H9 (cell line): Measurements from ENCODE around the gene NSUN5. TPM values are rescaled to one million over a fixed set of nuclear protein-coding genes. Genes with fewer than 3 reads are reported as not detected.
"Not testable (repeated sequence)": the region's sequence is repeated elsewhere in the genome, so short reads cannot be mapped to it uniquely, and the experiment has no call there.

ENCODE experiments used
- DNase-seq: peaks from one replicate; pipeline ENCODE4 v3.0.0-alpha.2; 2017
- H2AFZ ChIP-seq: one replicate; pipeline ENCODE4 v1.6.1; 2013; ENCODE audit warnings: mild to moderate bottlenecking, low read length, control low read depth, moderate library complexity
- H2AK5ac ChIP-seq: 2 replicates; pipeline ENCODE4 v1.6.1; 2013; ENCODE audit warnings: low read length, control low read depth, mixed read lengths; ENCODE audit not compliant: insufficient read length
- H2BK120ac ChIP-seq: one replicate; pipeline ENCODE4 v1.6.1; 2013; ENCODE audit warnings: low read depth, mild to moderate bottlenecking, low read length, control low read depth, inconsistent platforms; ENCODE audit not compliant: poor library complexity, severe bottlenecking
- H2BK12ac ChIP-seq: 2 replicates; pipeline ENCODE4 v1.6.1; 2013; ENCODE audit warnings: low read length, control low read depth, mixed read lengths, low read depth; ENCODE audit not compliant: insufficient read length
- H2BK15ac ChIP-seq: 2 replicates; pipeline ENCODE4 v1.6.1; 2013; ENCODE audit warnings: low read depth, low read length, control low read depth
- H2BK20ac ChIP-seq: one replicate; pipeline ENCODE4 v1.6.1; 2013; ENCODE audit warnings: low read depth, mild to moderate bottlenecking, low read length, control low read depth, inconsistent platforms; ENCODE audit not compliant: poor library complexity, severe bottlenecking
- H2BK5ac ChIP-seq: 2 replicates; pipeline ENCODE4 v1.6.1; 2013; ENCODE audit warnings: low read length, control low read depth, mixed read lengths; ENCODE audit not compliant: insufficient read length
- H3K14ac ChIP-seq: 2 replicates; pipeline ENCODE4 v1.6.1; 2013; ENCODE audit warnings: low read length, control low read depth; ENCODE audit not compliant: insufficient read depth
- H3K18ac ChIP-seq: 2 replicates; pipeline ENCODE4 v1.6.1; 2013; ENCODE audit warnings: low read depth, mild to moderate bottlenecking, mixed read lengths, low read length, control low read depth; ENCODE audit not compliant: insufficient read length
- H3K23ac ChIP-seq: 2 replicates; pipeline ENCODE4 v1.6.1; 2013; ENCODE audit warnings: low read length, control low read depth, mixed read lengths, low read depth; ENCODE audit not compliant: insufficient read length
- H3K23me2 ChIP-seq: 2 replicates; pipeline ENCODE4 v1.6.1; 2013; ENCODE audit warnings: low read depth, mild to moderate bottlenecking, mixed read lengths, low read length, control low read depth; ENCODE audit not compliant: insufficient read length, poor library complexity, severe bottlenecking
- H3K27ac ChIP-seq: 2 replicates; pipeline ENCODE4 v1.5.1; 2013; ENCODE audit warnings: low read length, control low read depth, mixed read lengths, low read depth; ENCODE audit not compliant: insufficient read length
- H3K27me3 ChIP-seq: 2 replicates; pipeline ENCODE4 v1.6.1; 2013; ENCODE audit warnings: low read length, control low read depth, inconsistent platforms; ENCODE audit not compliant: insufficient read depth
- H3K4ac ChIP-seq: 2 replicates; pipeline ENCODE4 v1.6.1; 2013; ENCODE audit warnings: low read depth, mild to moderate bottlenecking, control low read depth, inconsistent platforms, low read length, moderate library complexity
- H3K4me1 ChIP-seq: 2 replicates; pipeline ENCODE4 v1.6.1; 2013; ENCODE audit warnings: low read length, control low read depth, inconsistent platforms; ENCODE audit not compliant: insufficient read depth
- H3K4me2 ChIP-seq: 2 replicates; pipeline ENCODE4 v1.6.1; 2013; ENCODE audit warnings: low read length, control low read depth, mixed read lengths; ENCODE audit not compliant: insufficient read length, insufficient read depth
- H3K56ac ChIP-seq: 2 replicates; pipeline ENCODE4 v1.6.1; 2013; ENCODE audit warnings: low read depth, mild to moderate bottlenecking, mixed read lengths, low read length, control low read depth; ENCODE audit not compliant: insufficient read length
- H3K79me1 ChIP-seq: 2 replicates; pipeline ENCODE4 v1.6.1; 2013; ENCODE audit warnings: low read depth, mild to moderate bottlenecking, moderate library complexity, low read length, control low read depth, inconsistent platforms; ENCODE audit not compliant: insufficient read depth, poor library complexity, severe bottlenecking
- H3K79me2 ChIP-seq: 2 replicates; pipeline ENCODE4 v1.6.1; 2013; ENCODE audit warnings: low read length, control low read depth, inconsistent platforms; ENCODE audit not compliant: insufficient read depth
- H3K9ac ChIP-seq: 2 replicates; pipeline ENCODE4 v1.6.1; 2013; ENCODE audit warnings: low read length, control low read depth, mixed read lengths; ENCODE audit not compliant: insufficient read length; ENCODE audit errors: extremely low read depth
- H3K9me3 ChIP-seq: one replicate; pipeline ENCODE4 v1.6.1; 2013; ENCODE audit warnings: low read depth, low read length, inconsistent platforms; ENCODE audit not compliant: control insufficient read depth
- H3T11ph ChIP-seq: one replicate; pipeline ENCODE4 v1.6.1; 2013; ENCODE audit warnings: mild to moderate bottlenecking, low read length, control low read depth, inconsistent platforms
- H4K20me1 ChIP-seq: one replicate; pipeline ENCODE4 v1.6.1; 2013; ENCODE audit not compliant: control insufficient read depth, insufficient read length, insufficient read depth
- H4K5ac ChIP-seq: 2 replicates; pipeline ENCODE4 v1.6.1; 2013; ENCODE audit warnings: low read depth, mild to moderate bottlenecking, mixed read lengths, low read length, control low read depth; ENCODE audit not compliant: insufficient read length
- H4K8ac ChIP-seq: replicated peaks from 2 replicates; pipeline ENCODE4 v1.6.1; 2013; ENCODE audit warnings: low read length, control low read depth, mixed read lengths, low read depth; ENCODE audit not compliant: insufficient read length
- H4K91ac ChIP-seq: 2 replicates; pipeline ENCODE4 v1.6.1; 2013; ENCODE audit warnings: low read depth, mild to moderate bottlenecking, moderate library complexity, mixed read lengths, low read length, control low read depth; ENCODE audit not compliant: insufficient read length
- H3K27ac Mint-ChIP-seq, 3 experiments: 2 replicates in 2 of 3; 3 replicates in 1 of 3; pipeline ENCODE4 v1.8.0; 2020 to 2021; ENCODE audit warnings: mixed read lengths in 3 of 3, mild to moderate bottlenecking in 1 of 3, moderate library complexity in 1 of 3
- H3K27me3 Mint-ChIP-seq: 2 replicates; pipeline ENCODE4 v1.8.0; 2021; ENCODE audit warnings: low read depth, mild to moderate bottlenecking, moderate library complexity, mixed read lengths
- H3K36me3 Mint-ChIP-seq, 3 experiments: 2 replicates in 2 of 3; 3 replicates in 1 of 3; pipeline ENCODE4 v1.8.0; 2020 to 2021; ENCODE audit warnings: low read depth in 3 of 3, mixed read lengths in 3 of 3; ENCODE audit not compliant: insufficient read depth in 1 of 3
- H3K4me1 Mint-ChIP-seq, 2 experiments: 2 replicates each; pipeline ENCODE4 v1.8.0; 2020; ENCODE audit warnings: mixed read lengths in 2 of 2
- H3K4me3 Mint-ChIP-seq, 2 experiments: 2 replicates in 1 of 2; 3 replicates in 1 of 2; pipeline ENCODE4 v1.8.0; 2020 to 2021; ENCODE audit warnings: mild to moderate bottlenecking in 2 of 2, mixed read lengths in 2 of 2, moderate library complexity in 1 of 2
- H3K9me3 Mint-ChIP-seq, 2 experiments: 2 replicates in 1 of 2; 3 replicates in 1 of 2; pipeline ENCODE4 v1.8.0; 2020; ENCODE audit warnings: mild to moderate bottlenecking in 2 of 2, mixed read lengths in 2 of 2, moderate library complexity in 1 of 2
- WGBS: extraction: QIAGEN DNeasy Blood & Tissue Kit; methylation state at CpG from one replicate; pipeline ENCODE4 v1.1.7; 2013; ENCODE audit warnings: missing lambda C conversion rate, low lambda C conversion rate, mixed read lengths; ENCODE audit not compliant: insufficient read length; ENCODE audit errors: extremely low coverage; 5-methylcytosine and 5-hydroxymethylcytosine counted together
- total RNA-seq: library from RNA; stranded (reverse); gene quantifications from 2 replicates; pipeline ENCODE4 v1.2.1, GENCODE V29; 2021

NSUN5 gene
- total RNA-seq, 1 experiment from 2014 or later: 64.2 TPM

GRCh38 chr7:73327449-73327848, 18.8 kb upstream of the NSUN5 start:
- not testable (repeated sequence) for H4K91ac ChIP-seq, H2BK120ac ChIP-seq, H3K79me1 ChIP-seq, H2AK5ac ChIP-seq, H2BK12ac ChIP-seq, H3K36me3 Mint-ChIP-seq, H3K56ac ChIP-seq, H2BK15ac ChIP-seq, H3K27ac Mint-ChIP-seq, H3K79me2 ChIP-seq, H3K9ac ChIP-seq, H3K4me2 ChIP-seq, H3K23ac ChIP-seq, H3K9me3 ChIP-seq, H2AFZ ChIP-seq, H4K8ac ChIP-seq, H3K4me1 ChIP-seq, H3K14ac ChIP-seq, H3K4me3 Mint-ChIP-seq, H3K18ac ChIP-seq, H3K4ac ChIP-seq, H2BK20ac ChIP-seq, H3T11ph ChIP-seq, H4K5ac ChIP-seq, H3K27me3 ChIP-seq, H2BK5ac ChIP-seq, H4K20me1 ChIP-seq, H3K9me3 Mint-ChIP-seq, H3K23me2 ChIP-seq, H3K27me3 Mint-ChIP-seq, H3K27ac ChIP-seq, DNase-seq
- WGBS: no CpG with 5 or more reads among the region's 13 CpGs
- peaks cover 12 to 23% of the 10 kb centered on the region in 2 experiments for H3K4me1 Mint-ChIP-seq

GRCh38 chr7:73325424-73325823, 16.8 kb upstream of the NSUN5 start:
- H2BK20ac ChIP-seq, H4K20me1 ChIP-seq, H3K23ac ChIP-seq, H3K36me3 Mint-ChIP-seq, H3K4me1 ChIP-seq, H3K27ac ChIP-seq, H3K79me1 ChIP-seq, H3K27me3 Mint-ChIP-seq, H3T11ph ChIP-seq, H3K27me3 ChIP-seq, H4K8ac ChIP-seq, H3K27ac Mint-ChIP-seq, H4K91ac ChIP-seq, H3K9ac ChIP-seq, H2BK12ac ChIP-seq, H3K18ac ChIP-seq, H3K4me3 Mint-ChIP-seq, H2BK120ac ChIP-seq, DNase-seq, H3K4ac ChIP-seq, H2AK5ac ChIP-seq, H3K23me2 ChIP-seq, H3K9me3 Mint-ChIP-seq, H2BK5ac ChIP-seq, H3K79me2 ChIP-seq, H3K56ac ChIP-seq, H3K4me2 ChIP-seq, H2BK15ac ChIP-seq, H2AFZ ChIP-seq, H4K5ac ChIP-seq, H3K9me3 ChIP-seq, H3K14ac ChIP-seq: not testable (repeated sequence)
- WGBS: no CpG with 5 or more reads among the region's 6 CpGs
- peaks cover 4 to 11% of the 10 kb centered on the region in 2 experiments for H3K4me1 Mint-ChIP-seq
